ENCODE measurements around the gene CCNB1.

DNA sequence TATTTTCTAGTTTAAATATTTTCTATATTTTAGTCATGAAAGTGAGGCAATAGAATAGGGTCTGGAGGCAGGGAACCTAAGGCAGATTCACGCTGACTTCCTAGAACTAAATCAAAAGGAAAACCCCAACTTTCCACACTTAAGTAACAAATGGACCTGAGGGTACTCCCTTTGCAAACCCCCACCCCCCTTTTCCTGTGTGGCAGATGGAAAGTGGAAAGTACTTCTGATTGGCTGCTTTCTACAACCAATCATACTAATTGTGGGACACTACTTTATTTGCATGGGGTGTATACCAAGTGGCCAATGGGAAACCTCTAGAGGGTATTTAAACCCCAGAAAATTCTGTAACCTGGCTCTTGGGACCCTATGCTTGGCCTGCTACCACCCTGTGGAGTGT lies 17.7 kb downstream of the CCNB1 start:
- TF ChIP-seq, protein P1, sequence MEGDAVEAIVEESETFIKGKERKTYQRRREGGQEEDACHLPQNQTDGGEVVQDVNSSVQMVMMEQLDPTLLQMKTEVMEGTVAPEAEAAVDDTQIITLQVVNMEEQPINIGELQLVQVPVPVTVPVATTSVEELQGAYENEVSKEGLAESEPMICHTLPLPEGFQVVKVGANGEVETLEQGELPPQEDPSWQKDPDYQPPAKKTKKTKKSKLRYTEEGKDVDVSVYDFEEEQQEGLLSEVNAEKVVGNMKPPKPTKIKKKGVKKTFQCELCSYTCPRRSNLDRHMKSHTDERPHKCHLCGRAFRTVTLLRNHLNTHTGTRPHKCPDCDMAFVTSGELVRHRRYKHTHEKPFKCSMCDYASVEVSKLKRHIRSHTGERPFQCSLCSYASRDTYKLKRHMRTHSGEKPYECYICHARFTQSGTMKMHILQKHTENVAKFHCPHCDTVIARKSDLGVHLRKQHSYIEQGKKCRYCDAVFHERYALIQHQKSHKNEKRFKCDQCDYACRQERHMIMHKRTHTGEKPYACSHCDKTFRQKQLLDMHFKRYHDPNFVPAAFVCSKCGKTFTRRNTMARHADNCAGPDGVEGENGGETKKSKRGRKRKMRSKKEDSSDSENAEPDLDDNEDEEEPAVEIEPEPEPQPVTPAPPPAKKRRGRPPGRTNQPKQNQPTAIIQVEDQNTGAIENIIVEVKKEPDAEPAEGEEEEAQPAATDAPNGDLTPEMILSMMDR (IDR thresholded peaks at IDR 0.05; ENCODE audit: poor library complexity, severe bottlenecking), result no peak
- TF ChIP-seq, protein P2, sequence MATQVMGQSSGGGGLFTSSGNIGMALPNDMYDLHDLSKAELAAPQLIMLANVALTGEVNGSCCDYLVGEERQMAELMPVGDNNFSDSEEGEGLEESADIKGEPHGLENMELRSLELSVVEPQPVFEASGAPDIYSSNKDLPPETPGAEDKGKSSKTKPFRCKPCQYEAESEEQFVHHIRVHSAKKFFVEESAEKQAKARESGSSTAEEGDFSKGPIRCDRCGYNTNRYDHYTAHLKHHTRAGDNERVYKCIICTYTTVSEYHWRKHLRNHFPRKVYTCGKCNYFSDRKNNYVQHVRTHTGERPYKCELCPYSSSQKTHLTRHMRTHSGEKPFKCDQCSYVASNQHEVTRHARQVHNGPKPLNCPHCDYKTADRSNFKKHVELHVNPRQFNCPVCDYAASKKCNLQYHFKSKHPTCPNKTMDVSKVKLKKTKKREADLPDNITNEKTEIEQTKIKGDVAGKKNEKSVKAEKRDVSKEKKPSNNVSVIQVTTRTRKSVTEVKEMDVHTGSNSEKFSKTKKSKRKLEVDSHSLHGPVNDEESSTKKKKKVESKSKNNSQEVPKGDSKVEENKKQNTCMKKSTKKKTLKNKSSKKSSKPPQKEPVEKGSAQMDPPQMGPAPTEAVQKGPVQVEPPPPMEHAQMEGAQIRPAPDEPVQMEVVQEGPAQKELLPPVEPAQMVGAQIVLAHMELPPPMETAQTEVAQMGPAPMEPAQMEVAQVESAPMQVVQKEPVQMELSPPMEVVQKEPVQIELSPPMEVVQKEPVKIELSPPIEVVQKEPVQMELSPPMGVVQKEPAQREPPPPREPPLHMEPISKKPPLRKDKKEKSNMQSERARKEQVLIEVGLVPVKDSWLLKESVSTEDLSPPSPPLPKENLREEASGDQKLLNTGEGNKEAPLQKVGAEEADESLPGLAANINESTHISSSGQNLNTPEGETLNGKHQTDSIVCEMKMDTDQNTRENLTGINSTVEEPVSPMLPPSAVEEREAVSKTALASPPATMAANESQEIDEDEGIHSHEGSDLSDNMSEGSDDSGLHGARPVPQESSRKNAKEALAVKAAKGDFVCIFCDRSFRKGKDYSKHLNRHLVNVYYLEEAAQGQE (IDR thresholded peaks at IDR 0.05; ENCODE audit: borderline replicate concordance), result no peak
- no peak for TF ChIP-seq MXI1 (conservative IDR thresholded peaks at IDR 0.05; ENCODE audit: poor library complexity, severe bottlenecking)
- TF ChIP-seq RAD21 (conservative IDR thresholded peaks at IDR 0.05), result no peak
- no peak for TF ChIP-seq EZH2 (IDR thresholded peaks at IDR 0.05; ENCODE audit: borderline replicate concordance, insufficient read depth, low read length, poor library complexity, severe bottlenecking)
- TF ChIP-seq EP300 (conservative IDR thresholded peaks at IDR 0.05; ENCODE audit: poor library complexity, severe bottlenecking), result no peak
- no peak for TF ChIP-seq POLR2AphosphoS5 (IDR thresholded peaks at IDR 0.05)
- TF ChIP-seq SMC3 (conservative IDR thresholded peaks at IDR 0.05; ENCODE audit: poor library complexity), result no peak
- no peak for TF ChIP-seq TAF1 (IDR thresholded peaks at IDR 0.05; ENCODE audit: low read depth)

Measured in neural cell (in vitro differentiated cells).